ENCODE results near the gene CAMK1D. TPM values are rescaled to one million over a fixed set of nuclear protein-coding genes. Genes with fewer than 3 reads are reported as not detected.

CAMK1D gene
- total RNA-seq, 2 donors from 2014 or later, result 4.5 to 7.8 TPM

GRCh38 chr10:12606461-12606860 is 257.1 kb downstream of the CAMK1D start:
- Histone ChIP-seq H3K27ac (ENCODE audit: low read depth, low read length) (no peak overlapping the region), H3K9ac (ENCODE audit: extremely low read depth, low read length, poor library complexity, severe bottlenecking) (no peak overlapping the region), H3K4me3 (ENCODE audit: low read length) (no peak overlapping the region), H3K27me3 (ENCODE audit: control insufficient read depth, insufficient read depth, low read length, poor library complexity, severe bottlenecking) (no peaks in the 10 kb centered on the region), H3K9me3 (ENCODE audit: control insufficient read depth, low read length) (no peaks in the 10 kb centered on the region), H3K36me3 (ENCODE audit: control insufficient read depth, insufficient read depth, low read length) (no peaks in the 10 kb centered on the region), H3K4me1 (ENCODE audit: control insufficient read depth, insufficient read depth, low read length) (peaks cover 3% of the 10 kb centered on the region)
- no peaks in the 10 kb centered on the region for H3K9me3 Mint-ChIP-seq
- no peak overlapping the region for H3K4me3 Mint-ChIP-seq
- no peaks in the 10 kb centered on the region for H3K27me3 Mint-ChIP-seq (ENCODE audit: insufficient read depth)
- no peak overlapping the region for H3K27ac Mint-ChIP-seq
- no peak for TF ChIP-seq CTCF (conservative IDR thresholded peaks at IDR 0.05)
- H3K36me3 Mint-ChIP-seq (ENCODE audit: low read depth), result no peaks in the 10 kb centered on the region
- DNase-seq, result no peak
- 92 to 93% methylated on average over 9 to 12 of the region's 12 CpGs for WGBS, 2 experiments (ENCODE audit: insufficient coverage in 1 of 2, insufficient read length in 1 of 2)
- H3K4me1 Mint-ChIP-seq, result peaks cover 5% of the 10 kb centered on the region

- WGBS, 2 experiments (ENCODE audit: insufficient coverage in 1 of 2, insufficient read length in 1 of 2), result 89 to 93% methylated on average over 6 of the region's 6 CpGs
- Mint-ChIP-seq H3K4me1 (no peaks in the 10 kb centered on the region), H3K27me3 (ENCODE audit: insufficient read depth) (no peaks in the 10 kb centered on the region), H3K4me3 (no peak overlapping the region), H3K9me3 (no peaks in the 10 kb centered on the region), H3K27ac (no peak overlapping the region), H3K36me3 (ENCODE audit: low read depth) (no peaks in the 10 kb centered on the region)
- Histone ChIP-seq H3K9me3 (ENCODE audit: control insufficient read depth, low read length) (no peaks in the 10 kb centered on the region), H3K27me3 (ENCODE audit: control insufficient read depth, insufficient read depth, low read length, poor library complexity, severe bottlenecking) (no peaks in the 10 kb centered on the region), H3K4me3 (ENCODE audit: low read length) (no peak overlapping the region), H3K27ac (ENCODE audit: low read depth, low read length) (no peak overlapping the region), H3K9ac (ENCODE audit: extremely low read depth, low read length, poor library complexity, severe bottlenecking) (no peak overlapping the region), H3K4me1 (ENCODE audit: control insufficient read depth, insufficient read depth, low read length) (no peaks in the 10 kb centered on the region), H3K36me3 (ENCODE audit: control insufficient read depth, insufficient read depth, low read length) (no peaks in the 10 kb centered on the region)
- DNase-seq, result no peak
- TF ChIP-seq CTCF (conservative IDR thresholded peaks at IDR 0.05), result no peak
Measured at GRCh38 chr10:12608761-12609160, 259.4 kb downstream of the CAMK1D start.

- H3K36me3 Mint-ChIP-seq (ENCODE audit: low read depth), result no peaks in the 10 kb centered on the region
- 87 to 93% methylated on average over 7 of the region's 7 CpGs for WGBS, 2 experiments (ENCODE audit: insufficient coverage in 1 of 2, insufficient read length in 1 of 2)
Measured at GRCh38 chr10:12609435-12609834, 260.1 kb downstream of the CAMK1D start.

More at GRCh38 chr10:12609435-12609834, 260.1 kb downstream of the CAMK1D start:
- Mint-ChIP-seq H3K27ac (no peak overlapping the region), H3K27me3 (ENCODE audit: insufficient read depth) (no peaks in the 10 kb centered on the region), H3K4me3 (no peak overlapping the region), H3K4me1 (no peaks in the 10 kb centered on the region), H3K9me3 (no peaks in the 10 kb centered on the region)
- Histone ChIP-seq H3K27me3 (ENCODE audit: control insufficient read depth, insufficient read depth, low read length, poor library complexity, severe bottlenecking) (no peaks in the 10 kb centered on the region), H3K36me3 (ENCODE audit: control insufficient read depth, insufficient read depth, low read length) (no peaks in the 10 kb centered on the region), H3K9me3 (ENCODE audit: control insufficient read depth, low read length) (no peaks in the 10 kb centered on the region), H3K4me3 (ENCODE audit: low read length) (no peak overlapping the region), H3K9ac (ENCODE audit: extremely low read depth, low read length, poor library complexity, severe bottlenecking) (no peak overlapping the region), H3K4me1 (ENCODE audit: control insufficient read depth, insufficient read depth, low read length) (no peaks in the 10 kb centered on the region), H3K27ac (ENCODE audit: low read depth, low read length) (no peak overlapping the region)
- DNase-seq, result no peak
- TF ChIP-seq CTCF (conservative IDR thresholded peaks at IDR 0.05), result no peak

All from endodermal cell (in vitro differentiated cells).